ENCODE results near the gene ABL2. TPM values are rescaled to one million over a fixed set of nuclear protein-coding genes. Genes with fewer than 3 reads are reported as not detected.
"Not testable (repeated sequence)": the region's sequence is repeated elsewhere in the genome, so short reads cannot be mapped to it uniquely, and the experiment has no call there.

The ABL2 gene
- total RNA-seq, 1 donor = 14.6 TPM

DNA sequence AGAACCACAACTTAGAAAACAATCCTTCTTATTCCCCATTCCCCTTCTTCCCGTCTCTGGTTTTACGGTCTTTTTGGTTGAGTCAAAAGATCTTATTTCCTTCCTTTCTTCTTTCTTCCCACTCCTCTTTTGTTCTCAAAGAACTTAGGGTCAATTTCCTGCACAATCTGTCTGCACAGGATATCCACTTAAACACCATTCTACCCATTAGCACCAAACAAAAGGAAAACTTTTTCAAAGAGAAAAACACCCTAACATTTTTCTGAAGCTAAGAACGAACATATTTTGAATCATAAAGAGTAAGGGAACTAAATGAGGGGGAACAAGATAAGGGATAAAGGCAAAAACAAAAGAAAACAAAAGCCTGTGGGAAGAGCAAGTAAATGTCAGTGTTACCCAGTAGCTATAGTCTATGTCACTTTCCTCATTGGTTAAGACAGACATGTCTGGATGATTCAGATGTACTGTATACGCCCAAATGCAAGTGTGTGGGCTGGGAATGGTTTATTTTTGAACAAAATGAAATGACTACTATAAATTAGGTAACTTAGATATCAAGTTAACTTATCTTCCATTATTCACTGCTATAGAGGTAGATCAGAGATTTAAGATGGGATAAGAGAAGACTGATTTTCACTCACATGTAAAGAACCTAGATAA is 87.8 kb downstream of the ABL2 start:
- no peaks in the 10 kb centered on the region for H3K27me3 ChIP-seq (ENCODE audit: insufficient read depth, low read length)
- no peaks in the 10 kb centered on the region for H3K9me3 ChIP-seq (ENCODE audit: low read depth, low read length)
- H3K4me3 ChIP-seq (ENCODE audit: low read length) = no peak overlapping the region
- H3K4me1 ChIP-seq (ENCODE audit: insufficient read depth, low read length) = peaks cover 16% of the 10 kb centered on the region

DNA sequence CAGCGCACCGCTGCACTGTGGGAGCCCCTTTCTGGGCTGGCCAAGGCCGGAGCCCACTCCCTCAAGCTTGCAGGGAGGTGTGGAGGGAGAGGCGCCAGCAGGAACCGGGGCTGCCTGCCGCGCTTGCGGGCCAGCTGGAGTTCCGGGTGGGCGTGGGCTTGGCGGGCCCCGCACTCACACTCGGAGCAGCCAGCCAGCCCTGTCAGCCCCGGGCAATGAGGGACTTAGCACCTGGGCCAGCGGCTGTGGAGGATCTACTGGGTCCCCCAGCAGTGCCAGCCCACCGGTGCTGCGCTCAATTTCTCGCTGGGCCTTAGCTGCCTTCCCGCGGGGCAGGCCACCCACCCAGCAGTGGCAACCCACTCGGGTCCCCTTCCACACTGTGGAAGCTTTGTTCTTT is 90.7 kb downstream of the ABL2 start:
- not testable (repeated sequence) for H3K9me3 ChIP-seq (ENCODE audit: low read depth, low read length); H3K27me3 ChIP-seq (ENCODE audit: insufficient read depth, low read length); H3K4me3 ChIP-seq (ENCODE audit: low read length)
- H3K4me1 ChIP-seq (ENCODE audit: insufficient read depth, low read length) = peaks cover 15% of the 10 kb centered on the region

DNA sequence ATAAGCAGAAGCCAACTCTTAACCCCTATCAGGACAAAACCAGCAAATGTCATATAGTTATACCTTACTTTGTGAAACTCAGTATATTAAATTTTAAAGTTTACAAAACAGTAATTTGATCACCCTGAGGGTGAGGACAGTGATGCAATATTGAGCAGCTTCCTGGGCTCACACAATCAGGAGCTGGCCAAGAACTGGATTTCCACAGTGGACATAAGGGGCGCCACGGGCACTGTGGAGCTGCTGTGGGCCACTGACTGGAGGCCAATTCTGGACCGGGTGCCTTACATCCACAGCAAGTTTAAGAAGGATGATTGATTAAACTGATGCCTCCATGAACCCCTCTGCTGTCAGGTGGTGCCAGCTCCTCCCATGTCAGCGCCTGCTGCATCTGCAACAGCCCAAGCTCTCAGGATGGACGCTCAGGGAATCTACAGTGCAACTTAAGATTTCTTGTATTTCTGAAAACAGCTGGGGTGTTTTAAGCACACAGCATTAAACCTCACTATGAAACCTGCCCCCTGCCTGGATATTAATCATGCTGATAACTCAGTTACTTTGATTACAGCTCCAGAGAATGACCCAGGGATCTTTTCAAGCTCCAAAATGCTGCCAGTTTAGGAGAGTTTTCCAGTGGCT is 91.7 kb downstream of the ABL2 start:
- Histone ChIP-seq H3K9me3 (ENCODE audit: low read depth, low read length) (no peaks in the 10 kb centered on the region), H3K27me3 (ENCODE audit: insufficient read depth, low read length) (no peaks in the 10 kb centered on the region), H3K4me3 (ENCODE audit: low read length) (no peak overlapping the region), H3K4me1 (ENCODE audit: insufficient read depth, low read length) (peaks cover 8% of the 10 kb centered on the region)

DNA sequence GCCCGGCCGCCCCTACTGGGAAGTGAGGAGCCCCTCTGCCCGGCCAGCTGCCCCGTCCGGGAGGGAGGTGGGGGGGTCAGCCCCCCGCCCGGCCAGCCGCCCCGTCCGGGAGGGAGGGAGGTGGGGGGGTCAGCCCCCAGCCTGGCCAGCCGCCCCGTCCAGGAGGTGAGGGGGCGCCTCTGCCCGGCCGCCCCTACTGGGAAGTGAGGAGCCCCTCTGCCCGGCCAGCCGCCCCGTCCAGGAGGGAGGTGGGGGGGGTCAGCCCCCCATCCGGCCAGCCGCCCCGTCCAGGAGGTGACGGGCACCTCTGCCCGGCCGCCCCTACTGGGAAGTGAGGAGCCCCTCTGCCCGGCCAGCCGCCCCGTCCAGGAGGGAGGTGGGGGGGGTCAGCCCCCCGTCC is 93.8 kb downstream of the ABL2 start:
- not testable (repeated sequence) for H3K4me1 ChIP-seq (ENCODE audit: insufficient read depth, low read length); H3K9me3 ChIP-seq (ENCODE audit: low read depth, low read length); H3K4me3 ChIP-seq (ENCODE audit: low read length); H3K27me3 ChIP-seq (ENCODE audit: insufficient read depth, low read length)

DNA sequence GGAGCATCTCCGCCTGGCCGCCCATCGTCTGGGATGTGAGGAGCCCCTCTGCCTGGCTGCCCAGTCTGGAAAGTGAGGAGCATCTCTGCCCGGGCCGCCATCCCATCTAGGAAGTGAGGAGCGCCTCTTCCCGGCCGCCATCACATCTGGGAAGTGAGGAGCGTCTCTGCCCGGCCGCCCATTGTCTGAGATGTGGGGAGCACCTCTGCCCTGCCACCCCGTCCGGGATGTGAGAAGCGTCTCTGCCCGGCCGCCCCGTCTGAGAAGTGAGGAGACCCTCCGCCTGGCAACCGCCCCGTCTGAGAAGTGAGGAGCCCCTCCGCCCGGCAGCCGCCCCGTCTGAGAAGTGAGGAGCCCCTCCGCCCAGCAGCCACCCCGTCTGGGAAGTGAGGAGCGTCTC is 94.3 kb downstream of the ABL2 start:
- not testable (repeated sequence) for H3K27me3 ChIP-seq (ENCODE audit: insufficient read depth, low read length); H3K4me1 ChIP-seq (ENCODE audit: insufficient read depth, low read length); H3K4me3 ChIP-seq (ENCODE audit: low read length); H3K9me3 ChIP-seq (ENCODE audit: low read depth, low read length)

DNA sequence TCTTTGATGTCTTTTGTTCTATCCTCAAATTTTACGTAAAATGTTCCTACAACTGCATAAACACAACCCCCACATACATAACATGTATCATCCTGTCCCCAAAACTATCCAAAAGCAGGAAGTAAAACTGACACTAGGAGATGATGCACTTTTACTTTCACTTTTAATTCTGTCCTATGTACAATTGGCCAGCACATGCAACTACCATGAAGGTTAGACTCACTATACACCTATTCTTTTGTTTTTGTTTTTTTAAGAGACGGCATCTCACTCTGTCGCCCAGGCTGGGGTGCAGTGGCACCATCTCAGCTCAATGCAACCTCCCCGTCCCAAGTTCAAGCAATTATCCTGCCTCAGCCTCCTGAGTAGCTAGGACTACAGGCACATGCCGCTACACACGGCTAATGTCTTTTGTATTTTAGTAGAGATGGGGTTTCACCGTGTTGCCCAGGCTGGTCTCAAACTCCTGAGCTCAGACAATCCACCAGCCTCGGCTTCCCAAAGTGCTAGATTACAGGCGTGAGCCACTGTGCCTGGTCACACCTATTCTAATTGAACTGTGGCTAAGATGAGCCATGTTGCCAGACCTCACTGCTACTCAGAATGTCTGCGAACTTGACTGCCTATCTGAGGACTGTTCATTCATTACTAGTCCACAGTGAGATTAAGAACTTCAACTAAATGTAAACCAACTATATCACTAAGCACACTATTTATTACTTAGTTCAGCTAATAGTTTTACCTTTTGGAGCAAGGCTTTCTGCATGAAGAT is 99.6 kb downstream of the ABL2 start:
- H3K4me3 ChIP-seq (ENCODE audit: low read length) = peak overlapping the region; percentile 9
- no peaks in the 10 kb centered on the region for H3K9me3 ChIP-seq (ENCODE audit: low read depth, low read length)
- peaks cover 15% of the 10 kb centered on the region for H3K4me1 ChIP-seq (ENCODE audit: insufficient read depth, low read length)
- H3K27me3 ChIP-seq (ENCODE audit: insufficient read depth, low read length) = no peaks in the 10 kb centered on the region

DNA sequence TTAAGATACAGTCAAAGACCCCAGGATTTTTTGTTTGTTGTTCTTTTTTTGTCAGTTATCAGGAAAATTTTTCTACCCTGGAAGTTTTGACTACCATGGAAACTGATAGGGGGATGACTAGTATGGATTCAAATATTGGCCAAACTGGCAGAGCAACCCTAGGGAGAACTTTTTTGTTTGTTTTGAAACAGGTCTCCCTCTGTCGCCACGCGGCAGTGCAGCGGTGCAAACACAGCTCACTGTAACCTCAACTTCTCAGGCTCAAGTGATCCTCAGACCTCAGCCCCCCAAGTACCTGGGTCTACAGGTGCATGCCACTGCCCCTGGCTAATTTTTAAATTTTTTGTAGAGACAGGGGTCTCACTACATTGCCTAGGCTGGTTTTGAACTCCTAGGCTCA is 101.0 kb downstream of the ABL2 start:
- H3K4me3 ChIP-seq (ENCODE audit: low read length) = no peak overlapping the region
- peaks cover 15% of the 10 kb centered on the region for H3K4me1 ChIP-seq (ENCODE audit: insufficient read depth, low read length)
- no peaks in the 10 kb centered on the region for H3K27me3 ChIP-seq (ENCODE audit: insufficient read depth, low read length)
- no peaks in the 10 kb centered on the region for H3K9me3 ChIP-seq (ENCODE audit: low read depth, low read length)

DNA sequence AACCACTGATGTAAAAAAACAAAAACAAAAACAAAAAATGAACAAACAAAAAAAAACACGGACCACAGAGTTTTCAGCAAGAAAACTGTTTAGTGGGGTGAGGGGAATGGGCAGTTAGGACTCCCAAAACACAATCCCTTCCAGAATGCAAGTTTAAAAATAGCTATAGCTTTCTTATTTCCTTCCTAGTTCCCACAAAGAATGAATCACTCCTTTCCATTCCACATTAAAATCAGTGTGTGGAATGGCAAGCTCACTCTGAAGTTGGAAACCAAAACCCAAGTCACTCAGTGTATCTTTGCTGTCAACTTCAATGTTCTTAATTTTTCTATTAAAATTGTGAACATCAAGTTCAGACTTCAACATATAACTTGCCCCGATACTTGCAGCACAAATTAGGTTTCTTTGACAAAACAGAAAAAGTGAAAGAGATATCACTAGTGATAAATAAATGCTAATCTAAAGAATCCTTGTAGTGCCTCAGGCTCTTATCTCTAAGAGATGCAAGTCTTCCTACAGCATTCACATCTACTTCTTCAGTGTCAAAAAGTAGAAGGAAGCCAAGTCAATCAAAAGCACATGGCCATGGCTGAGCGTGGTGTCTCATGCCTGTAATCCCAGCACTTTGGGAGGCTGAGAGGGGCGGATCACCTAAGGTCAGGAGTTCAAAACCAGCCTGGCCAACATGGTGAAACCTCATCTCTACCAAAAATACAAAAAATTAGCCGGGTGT is 102.1 kb downstream of the ABL2 start:
- Histone ChIP-seq H3K4me3 (ENCODE audit: low read length) (no peak overlapping the region), H3K27me3 (ENCODE audit: insufficient read depth, low read length) (no peaks in the 10 kb centered on the region), H3K9me3 (ENCODE audit: low read depth, low read length) (no peaks in the 10 kb centered on the region), H3K4me1 (ENCODE audit: insufficient read depth, low read length) (peaks cover 15% of the 10 kb centered on the region)

DNA sequence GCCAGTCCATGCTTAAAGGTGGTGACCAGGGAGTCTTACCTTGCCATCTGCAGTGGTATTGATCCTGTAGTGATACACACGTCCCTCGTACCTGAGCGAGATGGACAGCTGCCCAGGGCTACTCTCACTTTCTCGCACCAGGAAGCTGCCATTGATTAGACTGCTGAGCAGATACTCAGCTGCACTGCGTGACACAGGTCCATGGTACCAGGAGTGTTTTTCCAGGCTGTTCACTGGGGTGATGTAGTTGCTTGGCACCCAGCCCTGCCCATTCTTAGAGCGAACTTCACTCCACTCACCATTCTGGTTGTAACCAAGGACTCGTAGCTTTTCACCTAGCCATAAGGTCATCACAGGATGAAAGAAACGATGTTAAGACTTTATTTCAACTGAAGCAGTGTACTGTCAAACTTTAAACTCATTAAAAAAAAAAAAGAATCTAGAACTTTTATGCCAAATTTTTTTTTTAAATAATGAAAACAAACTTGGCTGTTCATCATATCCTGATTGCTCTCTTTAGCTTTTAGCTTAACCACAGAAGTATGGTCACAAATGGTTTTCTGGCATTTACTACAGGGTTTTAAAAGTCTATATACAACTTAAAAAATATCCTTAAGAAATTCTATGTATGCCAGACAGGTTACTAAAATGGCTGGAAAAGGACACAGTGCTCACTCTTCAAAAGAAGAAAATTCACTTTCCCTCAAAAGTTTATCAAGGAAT is 103.0 kb downstream of the ABL2 start:
- no peaks in the 10 kb centered on the region for H3K9me3 ChIP-seq (ENCODE audit: low read depth, low read length)
- no peaks in the 10 kb centered on the region for H3K27me3 ChIP-seq (ENCODE audit: insufficient read depth, low read length)
- no peak overlapping the region for H3K4me3 ChIP-seq (ENCODE audit: low read length)
- H3K4me1 ChIP-seq (ENCODE audit: insufficient read depth, low read length) = peaks cover 15% of the 10 kb centered on the region

DNA sequence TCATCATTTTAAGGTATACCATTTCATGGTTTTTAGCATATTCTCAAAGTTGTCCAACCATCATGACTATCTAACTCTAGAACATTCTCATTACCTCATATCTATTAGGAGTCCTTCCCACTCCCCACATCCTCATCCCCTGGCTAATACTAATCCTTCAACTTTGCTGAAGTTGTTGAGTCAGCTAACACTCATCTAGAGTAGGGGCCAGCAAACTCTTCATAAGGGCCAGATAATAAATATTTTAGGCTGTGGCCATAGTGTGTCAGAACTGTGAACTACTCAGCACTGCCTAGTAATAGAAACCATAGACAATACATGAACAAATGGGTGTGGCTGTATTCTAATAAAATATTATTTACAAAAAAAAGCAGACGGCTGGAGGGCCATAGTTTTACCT is 104.6 kb downstream of the ABL2 start:
- peaks cover 12% of the 10 kb centered on the region for H3K4me1 ChIP-seq (ENCODE audit: insufficient read depth, low read length)

DNA sequence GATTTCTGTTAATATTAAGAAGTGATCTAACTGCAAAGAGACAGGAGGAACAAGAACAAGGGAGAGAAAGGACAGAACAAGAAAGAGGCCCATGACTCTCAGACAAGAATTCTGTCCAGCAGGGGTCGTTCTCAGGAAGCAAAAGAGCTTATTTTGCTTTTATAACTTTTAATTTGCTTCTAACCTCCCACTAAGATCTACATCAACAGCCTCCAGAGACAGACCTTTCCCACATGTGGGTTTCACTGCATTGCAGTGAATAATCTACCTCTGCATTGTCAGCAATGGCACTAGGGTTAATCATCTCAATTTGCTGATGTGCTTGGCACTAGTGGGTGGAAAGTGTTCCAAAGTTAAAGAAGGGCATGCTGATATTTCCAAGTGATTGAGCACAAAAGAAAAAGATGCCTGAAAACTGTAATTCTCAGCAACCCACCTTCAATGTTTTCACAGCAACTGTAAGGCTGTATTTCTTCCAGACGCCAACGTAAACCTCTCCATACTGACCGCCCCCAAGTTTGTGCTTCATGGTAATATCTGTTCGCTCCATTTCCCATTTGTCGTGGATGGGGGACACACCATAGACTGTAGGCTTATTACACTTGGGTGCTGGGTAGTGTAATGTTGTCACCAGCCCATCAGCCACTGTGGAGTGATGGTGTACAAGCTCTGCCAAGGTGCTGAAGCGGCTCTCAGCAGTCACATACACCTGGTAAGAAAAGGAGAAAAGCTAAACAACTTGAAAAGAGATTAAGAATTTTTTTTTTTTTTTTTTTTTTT is 108.1 kb downstream of the ABL2 start:
- Histone ChIP-seq H3K27me3 (ENCODE audit: insufficient read depth, low read length) (no peaks in the 10 kb centered on the region), H3K4me1 (ENCODE audit: insufficient read depth, low read length) (no peaks in the 10 kb centered on the region), H3K9me3 (ENCODE audit: low read depth, low read length) (no peaks in the 10 kb centered on the region), H3K4me3 (ENCODE audit: low read length) (no peak overlapping the region)

More for the DNA sequence above, 104.6 kb downstream of the ABL2 start:
- Histone ChIP-seq H3K4me3 (ENCODE audit: low read length) (no peak overlapping the region), H3K27me3 (ENCODE audit: insufficient read depth, low read length) (no peaks in the 10 kb centered on the region), H3K9me3 (ENCODE audit: low read depth, low read length) (no peaks in the 10 kb centered on the region)

DNA sequence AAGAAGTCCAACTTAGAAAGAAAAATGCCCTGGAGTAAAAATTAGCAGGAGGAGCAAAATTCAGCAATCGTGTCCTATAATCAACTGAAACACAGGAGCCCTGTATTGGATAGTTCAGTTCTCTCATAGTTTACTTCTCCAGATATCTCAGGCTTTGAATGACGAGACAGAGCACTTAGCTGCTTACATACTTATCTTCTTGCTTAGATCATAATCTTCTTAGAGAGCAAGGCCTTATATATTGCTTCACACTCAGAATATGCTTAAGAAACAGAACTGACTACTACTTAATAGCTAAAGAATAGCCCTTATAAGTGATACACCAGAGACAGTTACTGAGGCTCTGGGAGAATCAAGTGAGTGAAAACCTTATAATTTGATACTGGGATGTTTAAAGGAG is 108.7 kb downstream of the ABL2 start:
- no peaks in the 10 kb centered on the region for H3K4me1 ChIP-seq (ENCODE audit: insufficient read depth, low read length)
- H3K27me3 ChIP-seq (ENCODE audit: insufficient read depth, low read length) = no peaks in the 10 kb centered on the region
- no peak overlapping the region for H3K4me3 ChIP-seq (ENCODE audit: low read length)
- H3K9me3 ChIP-seq (ENCODE audit: low read depth, low read length) = no peaks in the 10 kb centered on the region

DNA sequence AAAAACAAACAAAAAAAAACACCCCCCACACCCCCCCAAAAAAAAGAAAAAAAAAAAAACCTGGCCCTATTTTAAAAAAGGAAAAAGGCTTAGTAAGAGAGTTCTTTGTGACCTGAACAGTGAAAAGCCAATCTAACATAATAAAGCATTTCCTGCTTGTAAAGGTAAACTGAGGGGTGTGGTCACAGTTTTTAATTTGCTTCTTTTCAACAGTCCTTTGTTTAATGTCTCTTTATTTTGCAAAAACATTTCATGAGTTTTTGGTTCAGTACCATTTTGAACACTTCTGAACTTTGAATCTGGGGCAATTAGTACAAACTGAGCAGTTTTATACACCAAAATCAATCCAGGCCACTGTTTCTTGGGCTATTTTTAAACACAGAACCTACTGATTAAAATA is 110.0 kb downstream of the ABL2 start:
- no peaks in the 10 kb centered on the region for H3K9me3 ChIP-seq (ENCODE audit: low read depth, low read length)
- H3K27me3 ChIP-seq (ENCODE audit: insufficient read depth, low read length) = no peaks in the 10 kb centered on the region
- H3K4me3 ChIP-seq (ENCODE audit: low read length) = no peak overlapping the region
- no peaks in the 10 kb centered on the region for H3K4me1 ChIP-seq (ENCODE audit: insufficient read depth, low read length)

DNA sequence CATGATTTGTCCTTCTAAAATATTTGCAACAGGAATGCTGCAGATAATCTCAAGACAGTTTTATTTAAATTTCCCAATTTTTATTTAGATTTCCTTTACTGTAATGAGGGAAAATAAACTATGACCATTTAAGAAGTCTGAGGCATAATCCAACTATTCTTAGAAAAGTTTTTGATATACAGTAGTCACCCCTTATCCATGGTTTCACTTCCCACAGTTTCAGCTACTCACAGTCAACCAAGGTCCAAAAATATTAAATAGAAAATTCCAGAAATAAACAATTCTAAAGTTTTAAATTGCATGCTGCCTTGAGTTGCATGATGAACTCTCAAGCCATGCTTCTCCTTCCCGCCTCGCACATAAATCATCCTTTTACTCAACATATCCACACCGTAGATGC is 114.3 kb downstream of the ABL2 start:
- no peaks in the 10 kb centered on the region for H3K9me3 ChIP-seq (ENCODE audit: low read depth, low read length)
- H3K4me3 ChIP-seq (ENCODE audit: low read length) = no peak overlapping the region
- H3K4me1 ChIP-seq (ENCODE audit: insufficient read depth, low read length) = no peaks in the 10 kb centered on the region
- H3K27me3 ChIP-seq (ENCODE audit: insufficient read depth, low read length) = no peaks in the 10 kb centered on the region
